Naive thymus-derived CD8-positive, alpha-beta T cell (primary cell): ENCODE data around the gene MAML3. TPM values are rescaled to one million over a fixed set of nuclear protein-coding genes. Genes with fewer than 3 reads are reported as not detected.

Experiments used
- ATAC-seq, 2 donors: fragments of 150-1000 bp; cut with Tn5 transposase in 1 of 2; sonication (Bioruptor Pico), chemical (Tn5 transposase) in 1 of 2; 1 replicate in 1 of 2; 2 replicates in 1 of 2; pipeline ENCODE4 v1.10.0; 2021; ENCODE audit warnings: mild to moderate bottlenecking in 2 of 2, moderate library complexity in 2 of 2
- POLR2A ChIA-PET: fragments of 350-600 bp; sonication (Branson Sonifier 250); formaldehyde crosslinking; loops from one replicate; lab custom pipeline; 2021; ENCODE audit warnings: antibody characterized with exemption; lab: Charles Lee
- DNase-seq, 10 donors: peaks; one replicate each; pipeline versions ENCODE4 v3.0.0 to v3.0.0-alpha.2; 2020 to 2022
- H3K27ac Mint-ChIP-seq, 10 donors: one replicate each; pipeline ENCODE4 v1.8.0; 2020 to 2022; ENCODE audit warnings: mild to moderate bottlenecking in 10 of 10, mixed read lengths in 10 of 10, moderate library complexity in 4 of 10, inconsistent platforms in 1 of 10
- H3K27me3 Mint-ChIP-seq, 5 donors: one replicate each; pipeline ENCODE4 v1.8.0; 2021 to 2022; ENCODE audit warnings: mixed read lengths in 5 of 5
- H3K36me3 Mint-ChIP-seq, 3 donors: one replicate each; pipeline ENCODE4 v1.8.0; 2020 to 2022; ENCODE audit warnings: mixed read lengths in 3 of 3, mild to moderate bottlenecking in 2 of 3, inconsistent platforms in 1 of 3
- H3K4me1 Mint-ChIP-seq, 4 donors: one replicate each; pipeline ENCODE4 v1.8.0; 2021 to 2022; ENCODE audit warnings: mixed read lengths in 4 of 4
- H3K4me3 Mint-ChIP-seq, 10 donors: one replicate each; pipeline ENCODE4 v1.8.0; 2020 to 2022; ENCODE audit warnings: mild to moderate bottlenecking in 10 of 10, mixed read lengths in 10 of 10, moderate library complexity in 6 of 10, inconsistent platforms in 1 of 10
- H3K9me3 Mint-ChIP-seq, 9 donors: one replicate each; pipeline ENCODE4 v1.8.0; 2020 to 2022; ENCODE audit warnings: mixed read lengths in 9 of 9, mild to moderate bottlenecking in 3 of 9, inconsistent platforms in 1 of 9, moderate library complexity in 1 of 9
- polyA plus RNA-seq, 3 donors: library from polyadenylated mRNA; unstranded; fragments of 300-500 nt; fragmentation: Illumina TruSeq; gene quantifications; one replicate each; pipeline ENCODE4 v1.2.3, GENCODE V29; 2021
- total RNA-seq, 8 experiments: library from RNA in 2 of 8; stranded (reverse) in 2 of 8; gene quantifications; one replicate each; pipeline ENCODE4 v1.2.3 and lab custom pipeline; 2021 to 2026

MAML3 gene
- total and polyA plus RNA-seq, 5 experiments from 2014 or later, result 0.51 to 5.3 (median 1.6) TPM

GRCh38 chr4:139889264-139889663, 264.7 kb downstream of the MAML3 start:
- Mint-ChIP-seq H3K36me3 (peaks cover 6 to 18% (median 13%) of the 10 kb centered on the region in 3 donors), H3K27me3 (no peaks in the 10 kb centered on the region), H3K27ac (peak overlapping the region in 1 of 10 donors; percentile 5), H3K4me3 (no peak overlapping the region), H3K4me1 (peaks cover 0 to 2% (median under 1%) of the 10 kb centered on the region in 4 donors), H3K9me3 (no peaks in the 10 kb centered on the region)
- POLR2A ChIA-PET, result no interaction called here
- no peak for ATAC-seq
- DNase-seq, result no peak

- ATAC-seq (no peak), DNase-seq (no peak)
- H3K9me3 Mint-ChIP-seq, result peaks cover 0 to 6% (median 2%) of the 10 kb centered on the region in 9 donors
- no peak overlapping the region for H3K4me3 Mint-ChIP-seq
- POLR2A ChIA-PET, result no interaction called here
- H3K27ac Mint-ChIP-seq, result no peak overlapping the region
- H3K36me3 Mint-ChIP-seq, result peaks cover 11 to 19% (median 18%) of the 10 kb centered on the region in 3 donors
- peaks cover 0 to 5% (median under 1%) of the 10 kb centered on the region in 4 donors for H3K4me1 Mint-ChIP-seq
- H3K27me3 Mint-ChIP-seq, result no peaks in the 10 kb centered on the region
These were observed 265.8 kb downstream of the MAML3 start for GRCh38 chr4:139887962-139888735.

- POLR2A ChIA-PET, result no interaction called here
- H3K9me3 Mint-ChIP-seq, result peaks cover 0 to 13% (median 2%) of the 10 kb centered on the region in 9 donors
- DNase-seq (no peak), ATAC-seq (no peak)
- H3K4me1 Mint-ChIP-seq, result peaks cover 0 to 5% (median under 1%) of the 10 kb centered on the region in 4 donors
- peak overlapping the region in 1 of 10 donors; percentile 16 for H3K27ac Mint-ChIP-seq
- no peak overlapping the region for H3K4me3 Mint-ChIP-seq
- peaks cover 0 to 3% (median 0%) of the 10 kb centered on the region in 5 donors for H3K27me3 Mint-ChIP-seq
- peaks cover 15 to 20% (median 19%) of the 10 kb centered on the region in 3 donors for H3K36me3 Mint-ChIP-seq
These were observed 266.6 kb downstream of the MAML3 start for GRCh38 chr4:139887376-139887802.

- Mint-ChIP-seq H3K4me1 (peaks cover 0 to 5% (median under 1%) of the 10 kb centered on the region in 4 donors), H3K9me3 (peaks cover 0 to 13% (median 2%) of the 10 kb centered on the region in 9 donors), H3K27ac (no peak overlapping the region), H3K36me3 (peaks cover 15 to 21% (median 20%) of the 10 kb centered on the region in 3 donors), H3K4me3 (no peak overlapping the region), H3K27me3 (peaks cover 0 to 3% (median 0%) of the 10 kb centered on the region in 5 donors)
- ATAC-seq, result no peak
- POLR2A ChIA-PET, result no interaction called here
- DNase-seq, result no peak
These were observed 267.2 kb downstream of the MAML3 start for GRCh38 chr4:139886798-139887197.

GRCh38 chr4:139884438-139884837, 269.5 kb downstream of the MAML3 start:
- H3K36me3 Mint-ChIP-seq, result peaks cover 9 to 15% (median 10%) of the 10 kb centered on the region in 3 donors
- DNase-seq (no peak), ATAC-seq (no peak)
- peaks cover 0 to 11% (median 2%) of the 10 kb centered on the region in 4 donors for H3K4me1 Mint-ChIP-seq
- H3K27me3 Mint-ChIP-seq, result peaks cover 0 to 3% (median 0%) of the 10 kb centered on the region in 5 donors
- H3K27ac Mint-ChIP-seq, result no peak overlapping the region
- peaks cover 0 to 13% (median 2%) of the 10 kb centered on the region in 9 donors for H3K9me3 Mint-ChIP-seq
- POLR2A ChIA-PET, result no interaction called here
- H3K4me3 Mint-ChIP-seq, result no peak overlapping the region

- H3K9me3 Mint-ChIP-seq, result peaks cover 0 to 13% (median 2%) of the 10 kb centered on the region in 9 donors
- DNase-seq (no peak), ATAC-seq (no peak)
- no peak overlapping the region for H3K27ac Mint-ChIP-seq
- POLR2A ChIA-PET, result no interaction called here
- H3K36me3 Mint-ChIP-seq, result peaks cover 6 to 15% (median 10%) of the 10 kb centered on the region in 3 donors
- H3K4me1 Mint-ChIP-seq, result peaks cover 0 to 11% (median 5%) of the 10 kb centered on the region in 4 donors
- H3K27me3 Mint-ChIP-seq, result peaks cover 0 to 3% (median 0%) of the 10 kb centered on the region in 5 donors
- H3K4me3 Mint-ChIP-seq, result no peak overlapping the region
These were observed 273.1 kb downstream of the MAML3 start for GRCh38 chr4:139880841-139881240.

GRCh38 chr4:139878050-139878449, 275.9 kb downstream of the MAML3 start:
- POLR2A ChIA-PET, result no interaction called here
- DNase-seq, result no peak
- peaks cover 0 to 3% (median 0%) of the 10 kb centered on the region in 5 donors for H3K27me3 Mint-ChIP-seq
- no peak for ATAC-seq
- H3K4me3 Mint-ChIP-seq, result no peak overlapping the region
- peak overlapping the region in 2 of 10 donors; percentile 21 to 29 for H3K27ac Mint-ChIP-seq
- peaks cover 0 to 11% (median 4%) of the 10 kb centered on the region in 4 donors for H3K4me1 Mint-ChIP-seq
- peaks cover 6 to 9% (median 7%) of the 10 kb centered on the region in 3 donors for H3K36me3 Mint-ChIP-seq
- H3K9me3 Mint-ChIP-seq, result peaks cover 0 to 6% (median 0%) of the 10 kb centered on the region in 9 donors

- POLR2A ChIA-PET, result no interaction called here
- H3K4me1 Mint-ChIP-seq, result peaks cover 3 to 14% (median 6%) of the 10 kb centered on the region in 4 donors
- DNase-seq (no peak), ATAC-seq (no peak)
- H3K4me3 Mint-ChIP-seq, result no peak overlapping the region
- H3K27ac Mint-ChIP-seq, result no peak overlapping the region
- no peaks in the 10 kb centered on the region for H3K27me3 Mint-ChIP-seq
- peaks cover 4 to 6% (median 5%) of the 10 kb centered on the region in 3 donors for H3K36me3 Mint-ChIP-seq
- H3K9me3 Mint-ChIP-seq, result peaks cover 0 to 4% (median 0%) of the 10 kb centered on the region in 9 donors
These were observed 277.5 kb downstream of the MAML3 start for GRCh38 chr4:139876337-139876941.

- no peak for ATAC-seq
- POLR2A ChIA-PET, result no interaction called here
- H3K4me3 Mint-ChIP-seq, result no peak overlapping the region
- H3K9me3 Mint-ChIP-seq, result peaks cover 0 to 4% (median 0%) of the 10 kb centered on the region in 9 donors
- no peak for DNase-seq
- no peaks in the 10 kb centered on the region for H3K27me3 Mint-ChIP-seq
- peaks cover 4 to 6% (median 5%) of the 10 kb centered on the region in 3 donors for H3K36me3 Mint-ChIP-seq
- peaks cover 3 to 9% (median 4%) of the 10 kb centered on the region in 4 donors for H3K4me1 Mint-ChIP-seq
- H3K27ac Mint-ChIP-seq, result no peak overlapping the region
These were observed 278.6 kb downstream of the MAML3 start for GRCh38 chr4:139875411-139875825.

- H3K36me3 Mint-ChIP-seq, result peaks cover 4 to 6% (median 5%) of the 10 kb centered on the region in 3 donors
- POLR2A ChIA-PET, result no interaction called here
- H3K27me3 Mint-ChIP-seq, result no peaks in the 10 kb centered on the region
- ATAC-seq (no peak), DNase-seq (no peak)
- H3K9me3 Mint-ChIP-seq, result peaks cover 0 to 4% (median 0%) of the 10 kb centered on the region in 9 donors
- no peak overlapping the region for H3K27ac Mint-ChIP-seq
- H3K4me1 Mint-ChIP-seq, result peaks cover 3 to 9% (median 4%) of the 10 kb centered on the region in 4 donors
- H3K4me3 Mint-ChIP-seq, result no peak overlapping the region
These were observed 280.7 kb downstream of the MAML3 start for GRCh38 chr4:139873111-139873860.

GRCh38 chr4:139872274-139872673, 281.7 kb downstream of the MAML3 start:
- no peak overlapping the region for H3K27ac Mint-ChIP-seq
- H3K4me3 Mint-ChIP-seq, result no peak overlapping the region
- DNase-seq (no peak), ATAC-seq (no peak)
- POLR2A ChIA-PET, result no interaction called here
- no peaks in the 10 kb centered on the region for H3K27me3 Mint-ChIP-seq
- H3K4me1 Mint-ChIP-seq, result peaks cover 0 to 9% (median 3%) of the 10 kb centered on the region in 4 donors
- H3K36me3 Mint-ChIP-seq, result peaks cover 3 to 6% (median 4%) of the 10 kb centered on the region in 3 donors
- peaks cover 0 to 4% (median 0%) of the 10 kb centered on the region in 9 donors for H3K9me3 Mint-ChIP-seq

GRCh38 chr4:139869810-139870209, 284.2 kb downstream of the MAML3 start:
- POLR2A ChIA-PET, result no interaction called here
- H3K9me3 Mint-ChIP-seq, result peaks cover 0 to 4% (median 0%) of the 10 kb centered on the region in 9 donors
- DNase-seq (no peak), ATAC-seq (no peak)
- peaks cover 0 to 9% (median 3%) of the 10 kb centered on the region in 4 donors for H3K4me1 Mint-ChIP-seq
- peaks cover 3 to 6% (median 4%) of the 10 kb centered on the region in 3 donors for H3K36me3 Mint-ChIP-seq
- no peaks in the 10 kb centered on the region for H3K27me3 Mint-ChIP-seq
- no peak overlapping the region for H3K4me3 Mint-ChIP-seq
- H3K27ac Mint-ChIP-seq, result no peak overlapping the region
